ENCODE measurements around the gene NEDD4L. TPM values are rescaled to one million over a fixed set of nuclear protein-coding genes. Genes with fewer than 3 reads are reported as not detected.

NEDD4L gene
- total and polyA plus RNA-seq, 10 of the 15 experiments (the other 5 are each of a cell fraction or from before 2014, with no cell fraction given) = 7.4 to 24.0 (median 17.7) TPM

DNA sequence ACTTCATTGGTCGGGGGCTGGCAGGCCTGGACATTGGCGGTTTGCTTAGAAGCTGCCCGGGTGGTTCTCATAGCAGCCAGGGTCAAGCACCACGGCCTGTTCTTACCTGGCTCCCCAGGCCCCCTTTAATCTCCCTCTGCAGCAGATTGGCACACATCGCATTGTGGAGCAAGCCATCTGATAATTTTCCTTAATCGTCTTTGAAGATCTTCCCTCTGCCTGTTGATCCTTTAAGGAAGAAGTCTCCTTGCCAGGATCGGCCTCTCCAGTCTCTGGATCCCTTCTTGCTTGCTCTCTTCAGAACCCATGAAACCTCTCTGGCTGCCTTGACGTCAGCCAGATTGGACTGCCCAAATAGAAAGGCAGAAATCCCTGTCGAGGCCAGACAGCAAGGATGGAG lies 75.8 kb downstream of the NEDD4L start (continued):
- no peak for TF ChIP-seq KAT2A (conservative IDR thresholded peaks at IDR 0.05; ENCODE audit: control insufficient read depth, low read depth, low read length)
- TF ChIP-seq BCL11A (IDR thresholded peaks at IDR 0.05; ENCODE audit: low read depth, low read length) = no peak
- TF ChIP-seq, protein P1, sequence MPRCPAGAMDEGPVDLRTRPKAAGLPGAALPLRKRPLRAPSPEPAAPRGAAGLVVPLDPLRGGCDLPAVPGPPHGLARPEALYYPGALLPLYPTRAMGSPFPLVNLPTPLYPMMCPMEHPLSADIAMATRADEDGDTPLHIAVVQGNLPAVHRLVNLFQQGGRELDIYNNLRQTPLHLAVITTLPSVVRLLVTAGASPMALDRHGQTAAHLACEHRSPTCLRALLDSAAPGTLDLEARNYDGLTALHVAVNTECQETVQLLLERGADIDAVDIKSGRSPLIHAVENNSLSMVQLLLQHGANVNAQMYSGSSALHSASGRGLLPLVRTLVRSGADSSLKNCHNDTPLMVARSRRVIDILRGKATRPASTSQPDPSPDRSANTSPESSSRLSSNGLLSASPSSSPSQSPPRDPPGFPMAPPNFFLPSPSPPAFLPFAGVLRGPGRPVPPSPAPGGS (IDR thresholded peaks at IDR 0.05; ENCODE audit: borderline replicate concordance, insufficient read depth, low read depth, low read length, poor library complexity, severe bottlenecking) = no peak
- TF ChIP-seq MTA3 (IDR thresholded peaks at IDR 0.05; ENCODE audit: borderline replicate concordance, low read length) = no peak
- no peak for TF ChIP-seq BACH1 (IDR thresholded peaks at IDR 0.05; ENCODE audit: borderline replicate concordance)
- TF ChIP-seq ZNF217 (IDR thresholded peaks at IDR 0.05) = no peak
- TF ChIP-seq, protein P2, sequence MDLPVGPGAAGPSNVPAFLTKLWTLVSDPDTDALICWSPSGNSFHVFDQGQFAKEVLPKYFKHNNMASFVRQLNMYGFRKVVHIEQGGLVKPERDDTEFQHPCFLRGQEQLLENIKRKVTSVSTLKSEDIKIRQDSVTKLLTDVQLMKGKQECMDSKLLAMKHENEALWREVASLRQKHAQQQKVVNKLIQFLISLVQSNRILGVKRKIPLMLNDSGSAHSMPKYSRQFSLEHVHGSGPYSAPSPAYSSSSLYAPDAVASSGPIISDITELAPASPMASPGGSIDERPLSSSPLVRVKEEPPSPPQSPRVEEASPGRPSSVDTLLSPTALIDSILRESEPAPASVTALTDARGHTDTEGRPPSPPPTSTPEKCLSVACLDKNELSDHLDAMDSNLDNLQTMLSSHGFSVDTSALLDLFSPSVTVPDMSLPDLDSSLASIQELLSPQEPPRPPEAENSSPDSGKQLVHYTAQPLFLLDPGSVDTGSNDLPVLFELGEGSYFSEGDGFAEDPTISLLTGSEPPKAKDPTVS (IDR thresholded peaks at IDR 0.05; ENCODE audit: low read depth, low read length) = no peak

DNA sequence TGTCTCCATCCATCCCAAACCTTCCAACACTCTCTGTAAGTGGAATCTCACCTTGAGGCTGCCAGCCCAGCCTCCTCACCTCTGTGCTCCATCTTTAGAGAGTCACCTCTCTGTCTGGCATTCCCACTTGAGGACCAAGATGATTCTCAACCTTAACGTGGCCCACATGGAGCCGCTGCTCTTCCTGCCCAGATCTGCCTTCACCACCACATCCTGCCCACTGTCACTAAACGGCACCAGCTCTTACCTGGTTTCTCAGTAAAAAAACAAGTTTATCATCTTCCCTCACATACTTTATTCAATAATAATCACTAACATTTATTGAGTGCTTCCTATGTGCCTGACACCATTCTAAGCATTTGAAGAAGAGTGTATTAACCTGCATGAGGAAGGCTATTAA lies 80.4 kb downstream of the NEDD4L start:
- ATAC-seq = no peak
- Histone ChIP-seq H3K4me2 (ENCODE audit: control insufficient read depth, insufficient read depth) (no peak overlapping the region), H2AFZ (ENCODE audit: control insufficient read depth, low read depth, low read length) (no peak overlapping the region), H3K4me3 (no peak overlapping the region), H4K20me1 (ENCODE audit: control insufficient read depth, insufficient read depth) (no peaks in the 10 kb centered on the region), H3K9me3 (replicated peaks; ENCODE audit: control insufficient read depth, insufficient read depth, low read length) (no peaks in the 10 kb centered on the region; the same call in 2 of the 3 replicates), H3K9ac (ENCODE audit: control insufficient read depth, insufficient read depth, low read length) (no peak overlapping the region), H3K36me3 (ENCODE audit: control insufficient read depth in 2 of 2, insufficient read depth in 2 of 2, low read length in 1 of 2) (no peaks in the 10 kb centered on the region), H3K27ac (ENCODE audit: control insufficient read depth, insufficient read depth) (no peak overlapping the region), H3K4me1 (ENCODE audit: control insufficient read depth, insufficient read depth, low read length) (no peaks in the 10 kb centered on the region), H3K79me2 (ENCODE audit: control insufficient read depth, insufficient read depth, low read length) (no peaks in the 10 kb centered on the region), H3K27me3 (replicated peaks in 1 of 2; ENCODE audit: control insufficient read depth in 2 of 2, insufficient read depth in 2 of 2, low read length in 1 of 2) (no peaks in the 10 kb centered on the region)
- RAD21 ChIA-PET (ENCODE audit: unreplicated experiment) = interaction anchor here (0.8 to 2.0 kb wide), 5 partner anchors 12 to 166 kb away, joined by 3 to 11 read pairs (median 4); partner anchors contain the start of gene NEDD4L
- no peak for FAIRE-seq
- CTCF ChIA-PET = interaction anchor here (0.9 to 6.1 kb wide), 9 partner anchors 10 to 166 kb away, joined by 3 to 117 read pairs (median 4); partner anchors contain the start of gene NEDD4L
- in situ Hi-C loops (cut with MboI) = loop anchor here (5.0 to 10.0 kb wide), 2 partner anchors 77 to 240 kb away; no protein-coding TSS in a partner anchor
- intact Hi-C loops (cut with micrococcal nuclease; ENCODE audit: unreplicated experiment) = loop anchor here (5.0 kb wide), 2 partner anchors 152 to 242 kb away; no protein-coding TSS in a partner anchor
- WGBS (ENCODE audit: insufficient coverage, insufficient replicate concordance, low lambda C conversion rate, missing lambda C conversion rate) = 14% methylated on average over 3 of the region's 3 CpGs
- BruUV-seq (replicated peaks) = no TSS peak
- DNase-seq (ENCODE audit: low read depth, low spot score) = no peak
- SMC1A ChIA-PET (ENCODE audit: uncharacterized antibody, unreplicated experiment) = interaction anchor here (1.1 to 2.1 kb wide), 7 partner anchors 9 to 242 kb away, joined by 3 to 5 read pairs (median 4); no protein-coding TSS in a partner anchor
- POLR2A ChIA-PET = no interaction called here
- no peak for TF ChIP-seq MEF2A (IDR thresholded peaks at IDR 0.05; ENCODE audit: insufficient read depth, low read depth, low read length)
- TF ChIP-seq, protein P3, sequence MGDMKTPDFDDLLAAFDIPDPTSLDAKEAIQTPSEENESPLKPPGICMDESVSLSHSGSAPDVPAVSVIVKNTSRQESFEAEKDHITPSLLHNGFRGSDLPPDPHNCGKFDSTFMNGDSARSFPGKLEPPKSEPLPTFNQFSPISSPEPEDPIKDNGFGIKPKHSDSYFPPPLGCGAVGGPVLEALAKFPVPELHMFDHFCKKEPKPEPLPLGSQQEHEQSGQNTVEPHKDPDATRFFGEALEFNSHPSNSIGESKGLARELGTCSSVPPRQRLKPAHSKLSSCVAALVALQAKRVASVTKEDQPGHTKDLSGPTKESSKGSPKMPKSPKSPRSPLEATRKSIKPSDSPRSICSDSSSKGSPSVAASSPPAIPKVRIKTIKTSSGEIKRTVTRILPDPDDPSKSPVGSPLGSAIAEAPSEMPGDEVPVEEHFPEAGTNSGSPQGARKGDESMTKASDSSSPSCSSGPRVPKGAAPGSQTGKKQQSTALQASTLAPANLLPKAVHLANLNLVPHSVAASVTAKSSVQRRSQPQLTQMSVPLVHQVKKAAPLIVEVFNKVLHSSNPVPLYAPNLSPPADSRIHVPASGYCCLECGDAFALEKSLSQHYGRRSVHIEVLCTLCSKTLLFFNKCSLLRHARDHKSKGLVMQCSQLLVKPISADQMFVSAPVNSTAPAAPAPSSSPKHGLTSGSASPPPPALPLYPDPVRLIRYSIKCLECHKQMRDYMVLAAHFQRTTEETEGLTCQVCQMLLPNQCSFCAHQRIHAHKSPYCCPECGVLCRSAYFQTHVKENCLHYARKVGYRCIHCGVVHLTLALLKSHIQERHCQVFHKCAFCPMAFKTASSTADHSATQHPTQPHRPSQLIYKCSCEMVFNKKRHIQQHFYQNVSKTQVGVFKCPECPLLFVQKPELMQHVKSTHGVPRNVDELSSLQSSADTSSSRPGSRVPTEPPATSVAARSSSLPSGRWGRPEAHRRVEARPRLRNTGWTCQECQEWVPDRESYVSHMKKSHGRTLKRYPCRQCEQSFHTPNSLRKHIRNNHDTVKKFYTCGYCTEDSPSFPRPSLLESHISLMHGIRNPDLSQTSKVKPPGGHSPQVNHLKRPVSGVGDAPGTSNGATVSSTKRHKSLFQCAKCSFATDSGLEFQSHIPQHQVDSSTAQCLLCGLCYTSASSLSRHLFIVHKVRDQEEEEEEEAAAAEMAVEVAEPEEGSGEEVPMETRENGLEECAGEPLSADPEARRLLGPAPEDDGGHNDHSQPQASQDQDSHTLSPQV (IDR thresholded peaks at IDR 0.05) = no peak
- TF ChIP-seq NFXL1 (IDR thresholded peaks at IDR 0.05; ENCODE audit: borderline replicate concordance) = no peak
- TF ChIP-seq MEF2B (IDR thresholded peaks at IDR 0.05; ENCODE audit: partially characterized antibody, poor library complexity, severe bottlenecking) = no peak
- no peak for TF ChIP-seq YBX1 (IDR thresholded peaks at IDR 0.05)
- no peak for TF ChIP-seq TAF1 (IDR thresholded peaks at IDR 0.05; ENCODE audit: borderline replicate concordance, low read depth, low read length)
- no peak for TF ChIP-seq CEBPB (IDR thresholded peaks at IDR 0.05; ENCODE audit: borderline replicate concordance in 1 of 2, low read depth in 2 of 2, low read length in 2 of 2)
- TF ChIP-seq SRF (IDR thresholded peaks at IDR 0.05; ENCODE audit: low read depth in 2 of 2, low read length in 2 of 2) = no peak
